Stimulated activated CD8-positive, alpha-beta memory T cell treated with anti-CD3 and anti-CD28 coated beads, Interleukin-4, amount 100 ng/mL, for 48 hours (primary cell): ENCODE measurements around the gene PKM.

Experiments used
- DNase-seq: peaks from one replicate; pipeline ENCODE4 v3.0.0-alpha.2; 2020

Gene PKM

GRCh38 chr15:72153269-72154000 lies 77.6 kb downstream of the PKM start:
- DNase-seq = no peak
